Activated CD4-positive, alpha-beta T cell treated with anti-CD3 and anti-CD28 coated beads, Interleukin-2, amount 50 U/mL, for 4 hours (primary cell): ENCODE measurements around the gene IQGAP2.
A peak's percentile ranks its signal among the peaks of the same experiment; 100 is the strongest.
"Not testable (repeated sequence)": the region's sequence is repeated elsewhere in the genome, so short reads cannot be mapped to it uniquely, and the experiment has no call there.

Experiments used
- DNase-seq, 2 experiments: peaks; one replicate each; pipeline ENCODE4 v3.0.0-alpha.2; 2020

IQGAP2 gene

DNA sequence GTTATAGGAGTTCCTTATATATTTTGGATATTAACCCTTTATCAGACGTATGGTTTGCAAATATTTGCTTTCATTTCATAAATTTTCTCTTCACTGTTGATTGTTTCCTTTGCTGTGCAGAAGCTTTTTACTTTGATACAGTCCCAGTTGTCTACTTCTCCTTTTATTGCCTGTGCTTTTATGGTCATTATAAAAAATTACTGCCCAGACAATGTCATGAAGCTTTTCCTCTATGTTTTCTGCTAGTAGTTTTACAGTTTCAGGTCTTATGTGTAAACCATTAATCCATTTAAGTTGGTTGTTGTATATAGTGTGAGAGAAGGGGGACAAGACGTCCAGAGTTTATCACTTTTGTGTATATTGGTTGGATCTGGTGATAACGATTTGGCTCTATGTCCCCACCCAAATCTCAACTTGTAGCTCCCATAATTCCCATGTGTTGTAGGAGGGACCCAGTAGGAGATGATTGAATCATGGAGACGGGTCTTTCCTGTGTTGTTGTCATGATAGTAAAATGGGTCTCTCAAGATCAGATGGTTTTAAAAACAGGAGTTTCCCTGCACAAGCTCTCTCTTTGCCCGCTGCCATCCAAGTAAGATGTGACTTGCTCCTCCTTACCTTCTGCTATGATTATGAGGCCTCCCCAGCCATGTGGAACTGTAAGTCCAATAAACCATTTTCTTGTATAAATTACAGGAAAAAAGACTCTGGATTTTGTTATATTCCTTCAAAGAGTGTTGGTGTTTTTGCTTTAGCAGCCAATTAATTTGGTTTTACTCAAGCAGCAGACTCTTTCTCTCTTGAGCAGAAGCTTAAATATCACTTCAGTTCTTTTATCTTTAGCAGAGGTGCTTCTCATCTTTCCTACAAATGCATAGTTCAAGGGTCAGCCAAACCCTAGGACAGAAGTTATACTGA, 326.5 kb downstream of the IQGAP2 start:
- no peak for DNase-seq

DNA sequence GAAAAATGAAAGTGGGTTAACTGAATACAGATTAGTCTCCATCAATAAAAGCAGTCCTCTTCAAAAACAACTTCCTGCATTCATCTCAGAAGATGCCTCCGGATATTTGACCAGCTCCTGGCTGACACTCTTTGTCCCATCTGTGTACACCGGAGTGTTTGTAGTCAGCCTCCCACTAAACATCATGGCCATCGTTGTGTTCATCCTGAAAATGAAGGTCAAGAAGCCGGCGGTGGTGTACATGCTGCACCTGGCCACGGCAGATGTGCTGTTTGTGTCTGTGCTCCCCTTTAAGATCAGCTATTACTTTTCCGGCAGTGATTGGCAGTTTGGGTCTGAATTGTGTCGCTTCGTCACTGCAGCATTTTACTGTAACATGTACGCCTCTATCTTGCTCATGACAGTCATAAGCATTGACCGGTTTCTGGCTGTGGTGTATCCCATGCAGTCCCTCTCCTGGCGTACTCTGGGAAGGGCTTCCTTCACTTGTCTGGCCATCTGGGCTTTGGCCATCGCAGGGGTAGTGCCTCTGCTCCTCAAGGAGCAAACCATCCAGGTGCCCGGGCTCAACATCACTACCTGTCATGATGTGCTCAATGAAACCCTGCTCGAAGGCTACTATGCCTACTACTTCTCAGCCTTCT, 329.4 kb downstream of the IQGAP2 start:
- no peak for DNase-seq

DNA sequence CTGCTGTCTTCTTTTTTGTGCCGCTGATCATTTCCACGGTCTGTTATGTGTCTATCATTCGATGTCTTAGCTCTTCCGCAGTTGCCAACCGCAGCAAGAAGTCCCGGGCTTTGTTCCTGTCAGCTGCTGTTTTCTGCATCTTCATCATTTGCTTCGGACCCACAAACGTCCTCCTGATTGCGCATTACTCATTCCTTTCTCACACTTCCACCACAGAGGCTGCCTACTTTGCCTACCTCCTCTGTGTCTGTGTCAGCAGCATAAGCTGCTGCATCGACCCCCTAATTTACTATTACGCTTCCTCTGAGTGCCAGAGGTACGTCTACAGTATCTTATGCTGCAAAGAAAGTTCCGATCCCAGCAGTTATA, 329.9 kb downstream of the IQGAP2 start:
- peak in 1 of 2 experiments; percentile 18 for DNase-seq

DNA sequence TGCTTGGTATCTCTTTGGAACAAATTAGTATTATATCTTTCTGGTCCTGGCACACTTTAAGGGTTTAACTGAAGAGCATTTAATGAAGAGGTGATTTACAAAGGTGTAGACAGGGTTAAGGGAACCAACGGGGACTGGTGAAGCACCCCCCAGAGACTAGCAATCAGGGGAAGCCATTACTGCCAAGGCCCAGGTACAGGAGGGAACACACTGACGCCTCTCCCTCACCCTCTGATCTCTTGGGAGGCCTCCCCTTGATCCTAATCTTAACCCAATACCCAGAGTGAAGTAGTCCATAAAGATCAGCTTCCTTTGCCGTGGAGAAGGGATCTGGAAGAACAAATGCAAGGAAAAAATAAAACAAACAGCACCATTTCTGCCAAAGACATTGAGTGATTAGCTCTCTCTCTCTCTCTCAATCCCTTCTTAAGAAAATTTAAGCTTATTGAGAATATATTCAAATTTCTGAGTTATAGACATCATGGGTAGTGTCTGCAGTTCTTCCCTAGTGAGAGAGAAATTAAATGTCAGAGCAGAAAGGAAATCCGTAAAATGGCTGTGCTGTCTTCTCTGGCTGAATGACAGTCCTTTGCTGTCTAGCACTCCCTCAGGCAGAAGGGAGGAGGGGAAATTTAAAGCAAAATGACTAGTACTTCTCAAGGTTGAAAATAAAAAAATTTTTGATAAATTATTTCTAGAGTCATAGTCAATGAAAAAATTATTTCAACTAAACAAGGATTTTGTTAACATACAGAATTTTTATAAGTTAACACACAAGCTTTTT, 332.9 kb downstream of the IQGAP2 start:
- DNase-seq = no peak

DNA sequence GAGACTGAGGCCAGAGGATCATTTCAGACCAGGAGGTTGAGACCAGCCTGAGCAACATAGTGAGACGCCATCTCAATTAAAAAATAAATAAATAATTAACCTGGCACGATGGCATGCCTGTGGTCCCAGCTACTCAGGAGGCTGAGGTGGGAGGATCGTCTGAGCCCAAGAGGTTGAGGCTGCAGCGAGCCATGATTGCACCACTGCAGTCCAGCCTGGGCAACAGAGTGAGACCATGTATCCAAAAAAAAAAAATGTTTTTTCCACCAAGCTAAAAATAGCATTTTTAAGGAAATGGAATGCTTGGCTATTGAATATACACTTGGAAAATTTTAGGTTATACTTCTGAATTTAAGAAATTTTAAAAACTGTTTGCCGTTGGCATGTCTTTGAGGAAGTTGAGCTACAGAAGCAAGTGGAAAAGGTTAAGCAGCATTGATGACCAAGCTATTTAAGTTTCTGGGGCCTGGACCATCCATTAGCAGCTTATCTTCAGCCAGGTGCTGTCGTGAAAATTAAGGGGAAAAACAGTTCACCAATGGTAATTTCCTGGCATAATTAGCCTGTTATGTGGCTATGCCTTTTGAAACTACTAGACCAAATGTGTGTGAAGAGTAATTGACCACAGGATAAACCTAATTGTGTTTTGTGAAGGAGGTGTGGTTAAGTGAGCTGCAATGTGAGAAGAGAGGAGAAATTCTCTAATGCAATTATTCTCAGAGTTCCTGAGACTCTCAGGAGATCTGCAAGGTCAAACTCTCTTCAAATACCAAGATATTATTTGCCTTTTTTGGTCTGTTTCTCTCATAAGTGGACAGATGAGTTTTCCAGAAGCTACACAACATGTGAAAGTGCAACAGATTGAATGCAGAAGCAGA, 333.8 kb downstream of the IQGAP2 start:
- DNase-seq = no peak

DNA sequence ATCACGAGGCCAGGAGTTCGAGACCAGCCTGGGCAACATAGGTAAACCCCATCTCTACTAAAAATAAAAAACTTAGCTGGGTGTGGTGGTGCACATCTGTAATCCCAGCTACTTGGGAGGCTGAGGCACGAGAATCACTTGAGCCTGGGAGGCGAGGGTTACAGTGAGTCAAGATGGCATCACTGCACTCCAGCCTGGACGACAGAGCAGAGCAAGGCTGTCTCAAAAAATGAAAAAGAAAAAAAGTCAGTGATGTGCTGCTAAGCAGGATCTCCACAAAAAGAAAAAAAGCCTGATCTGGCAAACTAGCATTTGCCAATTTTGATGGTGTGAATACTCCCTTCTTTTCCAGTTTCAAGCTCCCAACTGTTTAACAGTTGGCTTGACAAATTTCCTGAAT, 334.8 kb downstream of the IQGAP2 start:
- DNase-seq = no peak

DNA sequence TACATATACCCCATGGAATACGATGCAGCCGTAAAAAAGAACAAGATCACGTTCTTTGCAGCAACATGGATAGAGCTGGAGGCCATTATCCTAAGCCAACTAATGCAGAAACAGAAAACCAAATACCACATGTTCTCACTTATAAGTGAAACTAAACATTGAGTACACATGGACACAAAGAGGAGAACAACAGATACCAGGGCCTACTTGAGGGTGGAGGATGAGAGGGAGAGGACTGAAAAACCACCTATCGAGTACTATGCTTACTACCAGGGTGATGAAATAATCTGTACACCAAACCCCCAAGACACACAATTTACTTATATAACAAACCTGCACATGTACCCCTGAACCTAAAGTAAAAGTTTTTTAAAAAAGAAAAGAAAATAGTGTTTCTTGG, 338.4 kb downstream of the IQGAP2 start:
- DNase-seq = not testable (repeated sequence)

DNA sequence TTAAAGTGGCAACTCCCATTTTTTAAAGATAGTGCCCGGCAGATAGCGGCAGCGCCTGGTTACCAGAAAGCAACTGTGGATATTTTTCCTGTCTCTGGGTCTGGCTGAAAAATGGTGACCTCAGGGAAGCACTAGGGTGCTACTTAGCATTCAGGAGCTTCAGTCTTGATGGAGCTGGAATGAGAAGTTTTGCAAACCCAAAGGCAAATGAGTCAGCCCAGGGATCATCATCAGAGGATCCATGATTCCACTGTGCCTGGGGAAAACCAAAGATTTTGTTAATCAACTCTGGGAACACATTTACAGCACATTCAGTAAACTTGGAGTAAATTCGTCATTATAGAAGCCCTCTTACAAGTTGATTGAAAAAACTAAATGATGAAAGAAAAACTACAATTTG, 339.5 kb downstream of the IQGAP2 start:
- DNase-seq = no peak

DNA sequence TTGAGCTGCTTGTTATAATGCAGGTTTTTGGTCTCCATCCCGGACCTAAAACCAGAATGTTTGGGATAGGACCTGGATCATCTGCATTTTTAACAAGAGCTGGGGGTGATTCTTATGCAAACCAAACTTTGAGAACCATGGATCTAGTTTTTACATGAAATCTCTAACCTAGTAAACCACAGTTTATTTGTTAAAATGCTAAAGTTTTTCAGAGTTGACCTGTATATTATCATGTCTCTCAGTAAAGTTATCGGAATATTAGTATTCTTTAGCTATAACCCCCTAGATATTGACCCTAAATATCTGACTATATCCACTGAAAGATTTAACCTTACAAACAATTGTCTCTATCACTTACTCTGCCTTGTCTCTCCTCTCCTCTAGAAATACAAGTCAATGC, 341.5 kb downstream of the IQGAP2 start:
- no peak for DNase-seq

DNA sequence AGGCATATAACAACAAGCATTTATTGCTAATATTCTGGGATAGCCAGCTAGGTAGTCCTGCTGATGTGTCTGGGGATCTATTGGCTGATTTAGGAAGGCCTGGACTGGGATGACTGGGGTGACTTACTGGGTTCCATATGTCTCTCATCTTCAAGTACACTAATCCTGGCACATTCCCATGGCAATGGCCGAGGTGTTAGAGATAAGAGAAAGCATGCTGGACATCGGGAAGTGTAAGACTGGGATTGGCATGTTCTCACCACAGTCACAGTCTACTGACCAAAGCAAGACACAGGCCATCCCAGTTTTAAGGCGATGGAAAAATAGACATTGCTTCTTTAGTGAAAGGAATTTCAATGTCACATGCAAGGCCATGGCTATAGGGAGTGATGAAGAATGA, 342.6 kb downstream of the IQGAP2 start:
- DNase-seq = no peak

DNA sequence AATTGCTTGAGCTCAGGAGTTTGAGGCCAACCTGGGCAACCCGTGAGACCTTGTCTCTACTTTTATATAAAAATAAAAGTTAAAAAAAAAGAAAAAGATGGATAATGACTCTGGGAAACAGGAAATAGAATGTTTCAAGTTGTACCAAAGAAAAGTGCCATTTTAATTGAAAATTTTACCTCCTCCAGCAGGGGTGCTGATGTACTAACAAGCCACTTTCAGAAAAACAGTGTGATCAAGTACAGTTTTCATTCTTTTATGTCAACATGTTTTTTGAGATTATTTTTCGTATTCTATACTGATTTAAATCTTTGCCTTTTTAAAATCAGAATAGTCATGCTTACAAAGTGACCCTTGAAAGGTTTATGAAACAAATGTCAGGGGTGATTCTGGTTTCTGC, 343.6 kb downstream of the IQGAP2 start:
- no peak for DNase-seq

DNA sequence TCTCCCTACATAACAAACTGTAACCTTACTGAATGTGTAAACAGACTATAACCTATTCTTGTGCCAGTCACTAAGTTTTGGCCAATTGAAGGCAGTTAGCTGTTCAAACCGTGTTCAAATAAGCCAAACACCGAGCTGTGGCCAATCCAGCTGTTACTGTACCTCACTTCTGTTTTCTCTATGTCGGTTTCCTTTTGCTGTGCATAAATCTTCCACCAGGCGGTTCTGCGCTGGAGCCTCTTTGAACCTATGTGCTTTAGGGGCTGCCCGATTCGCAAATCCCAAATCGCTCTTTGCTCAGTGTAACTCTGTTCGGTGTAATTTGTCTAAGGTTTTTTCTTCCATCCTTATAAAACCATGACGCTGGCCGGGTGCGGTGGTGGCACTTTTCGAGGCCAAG, 344.6 kb downstream of the IQGAP2 start:
- DNase-seq = no peak

DNA sequence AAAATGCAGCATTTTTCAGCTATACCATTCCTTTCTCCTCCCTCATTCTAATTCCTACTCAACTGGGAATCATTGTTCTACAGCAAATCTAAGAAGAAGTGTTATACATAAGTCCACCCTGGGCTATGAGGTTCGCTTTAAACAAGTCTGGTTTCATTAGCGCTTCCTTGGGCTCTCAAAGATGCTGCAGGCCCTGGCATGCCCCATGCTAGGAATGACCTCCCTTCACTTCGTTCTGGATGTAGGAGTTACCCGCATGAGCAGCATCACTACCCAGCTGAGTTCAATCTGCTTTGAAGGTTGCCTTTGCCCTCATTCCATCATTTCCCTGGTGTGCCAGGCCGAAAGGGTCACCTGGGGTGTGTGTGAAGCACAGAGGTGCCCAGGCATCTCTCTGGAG, 348.2 kb downstream of the IQGAP2 start:
- DNase-seq = no peak

DNA sequence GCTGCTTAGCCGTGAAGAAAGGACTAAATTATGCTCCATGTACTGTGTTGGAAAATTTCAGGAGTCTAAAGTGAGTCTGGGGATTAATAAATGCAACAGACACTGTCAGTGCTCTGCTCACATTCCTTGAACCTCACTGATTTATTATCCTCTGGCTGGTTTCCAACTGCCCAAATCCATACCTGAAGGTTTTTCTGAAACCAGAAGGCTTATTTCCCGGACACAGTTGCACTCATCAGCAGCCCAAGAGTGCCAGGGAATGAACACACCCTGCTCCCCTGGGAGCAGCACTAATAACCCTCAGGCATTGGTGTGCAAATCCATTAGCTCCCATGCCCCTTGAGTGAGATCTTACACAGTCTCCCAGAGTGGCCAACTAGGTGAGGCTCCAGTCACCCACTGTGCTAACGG, 351.6 kb downstream of the IQGAP2 start:
- no peak for DNase-seq

DNA sequence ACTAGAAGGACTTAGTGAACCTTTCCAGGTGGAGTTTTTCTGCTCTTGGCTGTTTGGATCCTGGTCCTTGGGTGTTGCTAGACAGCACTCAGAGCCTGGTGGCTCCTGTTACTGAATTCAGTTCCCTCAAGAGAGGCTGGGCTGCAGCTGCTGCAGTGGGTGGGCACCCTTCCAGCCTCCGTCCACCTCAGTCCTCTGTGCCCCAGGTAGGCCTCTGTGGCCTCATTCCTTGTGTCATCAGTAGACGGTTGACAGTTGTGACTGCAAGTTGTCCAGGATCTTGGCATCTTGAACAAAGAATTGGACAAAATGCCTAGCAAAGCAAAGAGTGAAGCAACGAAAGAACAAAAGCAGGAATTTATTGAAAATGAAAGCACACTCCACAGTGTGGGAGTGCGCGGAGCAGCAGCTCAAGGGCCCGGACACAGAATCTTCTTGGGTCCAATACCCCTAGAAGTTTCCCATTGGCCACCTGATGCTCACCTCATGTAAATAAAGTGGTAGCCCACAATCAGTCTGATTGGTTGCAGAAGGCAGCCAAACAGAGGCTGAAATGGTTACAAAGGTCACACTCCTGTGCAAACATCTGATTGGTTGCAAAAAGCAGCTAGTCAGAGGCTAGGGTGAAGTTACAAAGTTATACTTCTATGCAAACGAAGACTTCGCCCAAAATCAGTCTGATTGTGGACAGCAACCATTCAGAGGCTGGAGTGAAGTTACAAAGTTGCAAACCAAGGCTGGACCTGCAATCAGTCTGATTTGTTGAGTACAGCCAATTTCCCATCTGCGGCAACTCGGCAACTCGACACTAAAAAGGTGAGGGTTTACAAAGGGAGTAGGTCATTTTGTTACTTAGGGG, 352.9 kb downstream of the IQGAP2 start:
- DNase-seq = no peak

DNA sequence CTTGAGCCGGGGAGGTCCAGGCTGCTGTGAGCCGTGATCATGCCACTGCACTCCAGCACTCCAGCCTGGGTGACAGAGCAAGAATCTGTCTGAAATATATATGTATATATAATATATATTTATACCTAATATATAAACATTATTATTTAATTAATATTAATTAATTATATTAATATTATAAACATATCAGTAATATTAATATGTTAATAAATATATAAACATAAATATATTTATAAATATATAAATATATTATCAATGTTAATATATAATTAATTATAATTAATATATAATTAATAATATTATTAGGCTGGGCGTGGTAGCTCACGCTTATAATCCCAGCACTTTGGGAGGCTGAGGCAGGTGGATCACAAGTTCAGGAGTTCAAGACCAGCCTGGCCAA, 354.0 kb downstream of the IQGAP2 start:
- no peak for DNase-seq
